ENCODE results near the gene ATP8A1.

DNA sequence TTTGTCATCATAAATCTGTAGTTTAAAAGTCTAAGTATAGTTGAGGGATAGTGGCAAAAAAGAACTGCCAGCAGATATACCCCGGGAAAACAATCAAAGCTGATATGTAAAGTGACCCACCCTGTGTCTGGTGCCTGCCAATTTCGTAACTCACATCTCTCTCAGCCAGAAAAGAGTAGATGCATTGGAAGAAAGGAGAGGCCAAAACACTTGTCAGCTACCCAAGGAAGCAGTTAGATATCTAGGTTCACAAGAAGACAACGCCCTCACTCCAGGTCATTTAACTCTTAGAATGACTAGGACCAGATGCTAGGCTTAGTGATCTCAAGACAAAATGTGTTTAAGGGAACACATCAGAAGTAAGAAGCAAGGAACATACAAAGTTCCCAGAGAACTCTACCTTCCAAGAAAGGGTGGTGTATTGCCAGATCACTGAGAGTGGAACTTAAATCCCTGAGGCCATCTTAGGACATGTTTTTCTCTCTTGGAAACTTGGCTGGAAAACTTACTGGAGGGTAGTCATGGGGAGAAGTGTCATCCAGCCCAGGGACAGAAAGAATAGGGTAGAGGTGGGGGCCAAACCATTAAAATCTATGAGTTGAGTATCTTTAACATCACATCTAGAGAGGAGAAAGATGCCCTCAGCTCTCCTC is 133.7 kb downstream of the ATP8A1 start:
- TF ChIP-seq, protein P1, sequence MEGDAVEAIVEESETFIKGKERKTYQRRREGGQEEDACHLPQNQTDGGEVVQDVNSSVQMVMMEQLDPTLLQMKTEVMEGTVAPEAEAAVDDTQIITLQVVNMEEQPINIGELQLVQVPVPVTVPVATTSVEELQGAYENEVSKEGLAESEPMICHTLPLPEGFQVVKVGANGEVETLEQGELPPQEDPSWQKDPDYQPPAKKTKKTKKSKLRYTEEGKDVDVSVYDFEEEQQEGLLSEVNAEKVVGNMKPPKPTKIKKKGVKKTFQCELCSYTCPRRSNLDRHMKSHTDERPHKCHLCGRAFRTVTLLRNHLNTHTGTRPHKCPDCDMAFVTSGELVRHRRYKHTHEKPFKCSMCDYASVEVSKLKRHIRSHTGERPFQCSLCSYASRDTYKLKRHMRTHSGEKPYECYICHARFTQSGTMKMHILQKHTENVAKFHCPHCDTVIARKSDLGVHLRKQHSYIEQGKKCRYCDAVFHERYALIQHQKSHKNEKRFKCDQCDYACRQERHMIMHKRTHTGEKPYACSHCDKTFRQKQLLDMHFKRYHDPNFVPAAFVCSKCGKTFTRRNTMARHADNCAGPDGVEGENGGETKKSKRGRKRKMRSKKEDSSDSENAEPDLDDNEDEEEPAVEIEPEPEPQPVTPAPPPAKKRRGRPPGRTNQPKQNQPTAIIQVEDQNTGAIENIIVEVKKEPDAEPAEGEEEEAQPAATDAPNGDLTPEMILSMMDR (IDR thresholded peaks at IDR 0.05) = no peak
- TF ChIP-seq POLR2A (IDR thresholded peaks at IDR 0.05; ENCODE audit: low read depth) (no peak), EP300 (IDR thresholded peaks at IDR 0.05) (no peak)

Measured in esophagus muscularis mucosa (tissue), 4 donors.